Psoas muscle (tissue), 7 donors: ENCODE data around the gene LDAF1. TPM values are rescaled to one million over a fixed set of nuclear protein-coding genes. Genes with fewer than 3 reads are reported as not detected.

Source experiments
- polyA plus RNA-seq, 3 donors: library from polyadenylated mRNA; stranded (reverse); fragments of 200-250 nt; gene quantifications; one replicate each; pipeline ENCODE4 v1.2.3, GENCODE V29; 2013
- total RNA-seq, 4 donors: library from RNA; stranded (reverse); fragmentation: NEBNext Ultra II Directional in 2 of 4; extraction: Animal tissue kit (Norgen Biotek cat#: 25700) in 2 of 4; gene quantifications; one replicate each; pipeline versions ENCODE4 v1.2.1 to v1.2.4, GENCODE V29; 2021 to 2023
- donor health status: healthy with polysubstance abuse.
- donor health status: DM: no; HTN: no; CAD: no; lungs with moderate emphysema.
- donor health status: Bipolar disorder and iron deficiency.
- donor health status: healthy.
- donor health status: DM: no; HTN: no; CAD: no.
- donor health status: DM: no; HTN: no; CAD: no.
- donor health status: DM: yes; HTN: yes; CAD: no.

LDAF1 gene
- total and polyA plus RNA-seq, 7 donors: 25.7 to 57.3 (median 39.2) TPM

Other genes with a start within 250 kb of the LDAF1 start
- 1 to 10 TPM in 1 of 4 donors, under 1 TPM in 3; 0.12 to 2.1 (median 0.24) TPM for gene DNAH3, start 7.8 kb upstream of the LDAF1 start, total RNA-seq
- gene DNAH3, start 7.8 kb upstream of the LDAF1 start, polyA plus RNA-seq: under 1 TPM in 2 of 3 donors, not detected in 1; 0.01 to 0.03 TPM
- not detected for gene ZP2, start 52.9 kb downstream of the LDAF1 start, total RNA-seq
- gene ZP2, start 52.9 kb downstream of the LDAF1 start, polyA plus RNA-seq: not detected
- gene ANKS4B, start 75.0 kb downstream of the LDAF1 start, total RNA-seq: not detected
- gene ANKS4B, start 75.0 kb downstream of the LDAF1 start, polyA plus RNA-seq: under 1 TPM in 1 of 3 donors, not detected in 2; 0.01 TPM
- gene CRYM, start 119.6 kb downstream of the LDAF1 start, total RNA-seq: 10 to 100 TPM in 1 of 4 donors, 1 to 10 TPM in 2, under 1 TPM in 1; 0.25 to 33.4 (median 3.9) TPM
- 1 to 10 TPM in 2 of 3 donors, under 1 TPM in 1; 0.39 to 6.8 (median 1.0) TPM for gene CRYM, start 119.6 kb downstream of the LDAF1 start, polyA plus RNA-seq